Astrocyte (in vitro differentiated cells and primary cell): ENCODE results near the gene CGB3.
"Not testable (repeated sequence)": the region's sequence is repeated elsewhere in the genome, so short reads cannot be mapped to it uniquely, and the experiment has no call there.

Source experiments
- CTCF ChIP-seq: IDR thresholded peaks from 2 replicates; pipeline ENCODE4 v1.5.1; 2011; ENCODE audit warnings: low read depth, mild to moderate bottlenecking, inconsistent platforms, low read length, moderate library complexity; ENCODE audit not compliant: insufficient read depth
- EZH2 ChIP-seq: IDR thresholded peaks from 2 replicates; pipeline ENCODE4 v1.6.1; 2012; ENCODE audit warnings: mild to moderate bottlenecking, low read length, inconsistent platforms; ENCODE audit not compliant: insufficient read depth

- not testable (repeated sequence) for TF ChIP-seq CTCF, EZH2
Observed at GRCh38 chr19:49050376-49051033, 26.4 kb upstream of the CGB3 start.
